ENCODE data around the gene TSHZ1. TPM values are rescaled to one million over a fixed set of nuclear protein-coding genes. Genes with fewer than 3 reads are reported as not detected.

TSHZ1 gene
- total RNA-seq, 1 donor from 2014 or later = 24.6 TPM

GRCh38 chr18:75173738-75174137 lies 36.9 kb upstream of the TSHZ1 start:
- DNase-seq = no peak
- no peak overlapping the region for H3K4me3 ChIP-seq
- no peaks in the 10 kb centered on the region for H3K36me3 ChIP-seq
- peaks cover 11% of the 10 kb centered on the region for H3K4me1 ChIP-seq
- intact Hi-C loops (cut with micrococcal nuclease) = no loop called here
- no peak overlapping the region for H3K27ac ChIP-seq (replicated peaks)
- no peak for TF ChIP-seq CTCF (IDR thresholded peaks at IDR 0.05; ENCODE audit: borderline replicate concordance)
- H3K9me3 ChIP-seq (replicated peaks) = no peaks in the 10 kb centered on the region
- H3K27me3 ChIP-seq (ENCODE audit: low read depth) = no peaks in the 10 kb centered on the region

DNA sequence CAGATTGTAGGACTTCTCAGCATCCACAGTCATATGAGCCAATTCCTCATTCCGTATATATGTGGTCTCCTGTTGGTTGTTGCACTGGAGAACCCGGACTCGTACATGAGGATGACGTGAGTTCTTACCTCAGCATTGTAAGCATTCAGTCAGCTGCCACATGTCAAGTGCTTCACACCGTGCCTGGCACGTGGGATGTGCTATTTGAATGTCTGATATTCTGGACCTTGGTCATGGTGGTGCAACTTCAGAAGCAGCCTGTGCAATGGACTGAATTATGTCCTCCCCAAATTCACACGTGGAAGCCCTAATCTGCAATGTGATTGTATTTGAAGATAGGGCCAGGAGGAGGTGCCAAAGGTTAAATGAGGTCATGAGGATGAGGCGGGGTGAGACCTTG lies 33.7 kb upstream of the TSHZ1 start:
- Histone ChIP-seq H3K9me3 (replicated peaks) (no peaks in the 10 kb centered on the region), H3K36me3 (no peaks in the 10 kb centered on the region), H3K4me1 (no peaks in the 10 kb centered on the region), H3K27ac (replicated peaks) (no peak overlapping the region), H3K4me3 (no peak overlapping the region), H3K27me3 (ENCODE audit: low read depth) (no peaks in the 10 kb centered on the region)
- TF ChIP-seq CTCF (IDR thresholded peaks at IDR 0.05; ENCODE audit: borderline replicate concordance) = no peak
- intact Hi-C loops (cut with micrococcal nuclease) = no loop called here
- no peak for DNase-seq

- TF ChIP-seq CTCF (IDR thresholded peaks at IDR 0.05; ENCODE audit: borderline replicate concordance) = no peak
- Histone ChIP-seq H3K4me3 (no peak overlapping the region), H3K27me3 (ENCODE audit: low read depth) (no peaks in the 10 kb centered on the region), H3K4me1 (no peaks in the 10 kb centered on the region), H3K9me3 (replicated peaks) (no peaks in the 10 kb centered on the region), H3K27ac (replicated peaks) (no peak overlapping the region), H3K36me3 (no peaks in the 10 kb centered on the region)
- intact Hi-C loops (cut with micrococcal nuclease) = no loop called here
- no peak for DNase-seq
Observed at GRCh38 chr18:75178376-75178775, 32.2 kb upstream of the TSHZ1 start.

DNA sequence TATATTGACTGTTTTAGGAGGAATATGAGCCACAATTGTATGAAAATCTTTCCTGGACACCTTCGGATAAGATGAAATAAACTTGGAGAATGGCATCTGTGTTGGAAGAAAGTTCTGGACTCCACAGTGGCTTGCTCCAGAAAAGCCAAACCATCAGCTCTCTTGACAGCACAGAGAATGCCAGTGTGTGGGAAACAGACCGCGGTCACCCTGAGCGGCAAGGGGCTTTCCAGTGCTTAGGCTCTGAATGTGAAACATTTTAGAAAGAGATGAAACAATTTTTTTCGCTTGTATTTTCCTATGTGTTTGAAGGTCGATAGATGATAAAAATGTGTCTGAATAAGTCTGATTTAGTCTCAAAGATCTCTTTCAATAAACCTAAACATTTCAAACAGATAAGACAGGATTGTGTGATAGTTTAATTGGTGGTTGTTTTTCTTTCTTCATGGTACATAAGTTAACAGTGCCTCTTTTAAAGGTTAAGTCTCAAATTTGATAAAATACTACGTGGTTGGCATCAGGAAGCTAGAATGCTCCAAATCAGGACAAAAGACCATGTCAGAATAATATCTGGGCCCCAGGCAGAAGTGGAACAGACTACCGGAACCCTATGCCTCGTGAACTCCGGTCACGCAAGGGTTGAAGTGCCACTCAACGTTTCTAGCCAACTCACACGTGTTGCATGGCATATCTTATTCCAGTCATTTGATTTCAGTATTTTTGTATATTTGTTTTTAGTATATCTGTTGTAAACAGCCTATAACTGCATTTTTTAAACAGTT lies 30.6 kb upstream of the TSHZ1 start:
- no peaks in the 10 kb centered on the region for H3K9me3 ChIP-seq (replicated peaks)
- H3K4me3 ChIP-seq = no peak overlapping the region
- no peak overlapping the region for H3K27ac ChIP-seq (replicated peaks)
- no peaks in the 10 kb centered on the region for H3K27me3 ChIP-seq (ENCODE audit: low read depth)
- H3K4me1 ChIP-seq = no peaks in the 10 kb centered on the region
- intact Hi-C loops (cut with micrococcal nuclease) = no loop called here
- no peak for TF ChIP-seq CTCF (IDR thresholded peaks at IDR 0.05; ENCODE audit: borderline replicate concordance)
- no peaks in the 10 kb centered on the region for H3K36me3 ChIP-seq
- no peak for DNase-seq

GRCh38 chr18:75183524-75183923 lies 27.1 kb upstream of the TSHZ1 start:
- Histone ChIP-seq H3K36me3 (no peaks in the 10 kb centered on the region), H3K4me1 (no peaks in the 10 kb centered on the region), H3K9me3 (replicated peaks) (no peaks in the 10 kb centered on the region), H3K4me3 (no peak overlapping the region), H3K27me3 (ENCODE audit: low read depth) (no peaks in the 10 kb centered on the region), H3K27ac (replicated peaks) (no peak overlapping the region)
- intact Hi-C loops (cut with micrococcal nuclease) = no loop called here
- TF ChIP-seq CTCF (IDR thresholded peaks at IDR 0.05; ENCODE audit: borderline replicate concordance) = no peak
- DNase-seq = no peak

All from left ventricle myocardium inferior (tissue), 1 donor.